IPS-NIHi7 (cell line): ENCODE data around the gene CUEDC2.
A peak's percentile ranks its signal among the peaks of the same experiment; 100 is the strongest.

Source experiments
- DNase-seq: peaks from one replicate; pipeline ENCODE4 v3.0.0; 2012; ENCODE audit warnings: mixed read lengths; ENCODE audit errors: extremely low spot score

Gene CUEDC2

DNA sequence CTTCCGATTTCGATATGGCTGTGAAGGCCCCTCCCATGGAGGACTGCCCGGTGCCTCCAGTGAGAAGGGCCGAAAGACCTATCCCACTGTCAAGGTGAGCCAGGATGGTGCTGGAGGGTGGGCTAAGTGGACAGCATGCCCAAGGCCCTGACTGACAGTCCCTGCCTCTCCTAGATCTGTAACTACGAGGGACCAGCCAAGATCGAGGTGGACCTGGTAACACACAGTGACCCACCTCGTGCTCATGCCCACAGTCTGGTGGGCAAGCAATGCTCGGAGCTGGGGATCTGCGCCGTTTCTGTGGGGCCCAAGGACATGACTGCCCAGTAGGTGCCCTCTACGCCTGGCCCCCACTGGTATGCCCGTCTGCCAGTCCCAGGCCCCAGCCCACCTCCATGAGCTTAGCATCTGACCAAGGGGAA, 35.6 kb downstream of the CUEDC2 start:
- DNase-seq = no peak

DNA sequence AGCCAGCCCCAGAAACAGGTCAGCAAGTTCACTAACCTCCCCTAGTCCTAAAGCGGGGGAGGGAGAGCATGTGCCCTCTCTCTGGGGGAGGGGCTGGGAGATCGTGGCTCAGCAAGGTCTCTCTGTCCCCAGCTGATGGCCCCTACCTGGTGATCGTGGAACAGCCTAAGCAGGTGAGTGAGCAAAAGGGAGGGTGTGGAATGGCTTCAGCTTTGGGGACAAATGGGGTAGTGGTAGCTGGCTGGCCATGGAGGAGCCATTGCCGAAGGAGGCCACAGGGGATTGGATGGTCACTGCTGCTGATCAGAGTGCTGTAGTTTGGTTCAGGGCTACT, 36.1 kb downstream of the CUEDC2 start:
- DNase-seq = no peak

DNA sequence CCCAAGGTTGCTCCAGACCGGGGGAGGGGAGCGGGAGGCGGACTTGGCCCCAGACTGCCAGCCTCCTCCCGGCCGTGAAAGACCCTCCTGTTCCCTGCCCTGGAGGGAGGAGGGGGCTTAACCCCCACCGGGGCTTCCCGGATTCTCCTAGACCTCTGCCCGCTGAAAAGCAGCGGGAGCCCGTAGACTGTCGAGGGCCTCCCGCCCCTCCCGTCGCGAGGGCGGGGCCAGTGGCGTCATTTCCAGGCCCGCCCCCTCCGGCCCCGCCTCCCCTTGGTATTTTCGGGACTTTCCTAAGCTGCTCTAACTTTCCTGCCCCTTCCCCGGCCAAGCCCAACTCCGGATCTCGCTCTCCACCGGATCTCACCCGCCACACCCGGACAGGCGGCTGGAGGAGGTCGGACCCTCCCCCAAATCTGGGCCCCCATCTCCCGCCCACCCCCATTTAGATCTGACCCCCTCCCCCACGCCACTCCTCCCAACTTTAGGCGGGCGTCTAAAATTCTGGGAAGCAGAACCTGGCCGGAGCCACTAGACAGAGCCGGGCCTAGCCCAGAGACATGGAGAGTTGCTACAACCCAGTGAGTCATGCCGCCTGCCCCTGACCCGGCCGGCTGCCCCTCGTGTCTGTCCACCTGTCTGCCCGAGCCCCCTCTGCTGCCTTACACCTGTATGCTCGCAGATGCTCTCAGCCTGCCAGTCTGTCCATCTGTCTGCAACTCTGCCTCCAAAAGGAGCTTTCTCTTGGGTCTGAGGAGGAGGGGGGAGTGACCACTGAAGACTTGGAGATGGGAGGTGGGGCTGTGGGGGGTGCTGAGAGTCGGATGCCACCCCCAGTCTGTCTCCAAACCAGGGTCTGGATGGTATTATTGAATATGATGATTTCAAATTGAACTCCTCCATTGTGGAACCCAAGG, 36.7 kb downstream of the CUEDC2 start, which contains the start of gene NFKB2:
TSS of gene NFKB2 (plus strand) at position 306 of the 917 bp plus-strand sequence. CDS start at position 561, 255 bp downstream.
- DNase-seq = peak; percentile 91

DNA sequence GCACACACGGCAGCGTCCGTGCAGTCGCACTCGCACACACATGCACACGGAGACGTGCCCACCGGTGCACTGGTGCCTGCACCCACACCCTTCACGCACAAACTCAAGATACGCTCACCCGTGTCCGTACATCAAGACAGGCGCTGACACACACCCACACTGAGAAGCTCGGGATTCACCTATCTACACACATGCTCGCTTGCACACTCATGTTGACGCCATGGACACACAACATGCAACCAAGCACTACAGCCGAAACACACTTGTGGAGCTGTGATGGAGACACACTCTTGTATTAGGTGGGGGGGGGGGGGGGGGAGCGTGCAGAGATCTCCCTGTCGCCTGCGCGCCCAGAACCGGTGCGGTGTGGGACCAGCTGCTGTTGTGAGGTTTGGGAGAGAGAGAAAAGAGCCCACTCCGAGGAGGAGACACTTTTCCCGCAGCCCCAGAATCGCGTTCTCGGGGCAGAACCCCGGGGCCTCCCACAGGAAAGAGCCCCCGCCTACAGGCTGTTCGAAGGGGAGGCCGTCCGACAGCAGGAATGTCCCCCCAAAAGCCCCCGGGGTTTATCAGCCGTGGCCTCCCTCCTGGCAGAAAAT, 37.5 kb downstream of the CUEDC2 start:
- no peak for DNase-seq

DNA sequence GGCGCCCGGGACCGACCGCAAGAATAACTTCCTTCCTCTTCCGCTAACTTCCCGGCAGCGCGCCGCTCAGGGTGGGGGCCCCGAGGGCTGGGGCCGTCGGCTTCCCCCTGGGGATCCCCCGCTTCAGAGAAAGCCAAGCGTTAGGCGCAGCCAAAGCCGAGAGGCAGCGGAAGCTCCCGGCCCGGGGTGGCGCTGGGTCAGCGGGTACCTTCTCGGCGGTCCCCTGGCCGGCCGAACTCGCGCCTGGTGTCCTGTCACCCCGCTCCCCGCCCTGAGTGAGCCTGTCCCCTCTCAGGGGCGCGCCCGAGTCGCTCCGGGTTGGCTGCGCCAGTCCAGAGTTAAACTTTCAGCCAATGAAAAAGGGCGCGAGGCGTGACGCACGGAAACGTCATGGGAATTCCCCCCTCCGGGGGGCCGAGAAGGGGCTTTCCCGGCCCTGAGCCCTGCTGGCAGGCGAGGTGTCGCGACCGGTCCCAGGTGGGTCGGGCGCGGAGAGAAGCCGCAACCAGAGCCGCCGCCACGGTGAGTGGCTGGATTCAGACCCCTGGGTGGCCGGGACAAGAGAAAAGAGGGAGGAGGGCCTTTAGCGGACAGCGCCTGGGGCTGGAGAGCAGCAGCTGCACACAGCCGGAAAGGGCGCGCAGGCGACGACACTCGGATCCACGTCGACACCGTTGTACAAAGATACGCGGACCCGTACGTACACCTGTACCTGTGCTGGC, 38.1 kb downstream of the CUEDC2 start:
- DNase-seq = peak; percentile 94

DNA sequence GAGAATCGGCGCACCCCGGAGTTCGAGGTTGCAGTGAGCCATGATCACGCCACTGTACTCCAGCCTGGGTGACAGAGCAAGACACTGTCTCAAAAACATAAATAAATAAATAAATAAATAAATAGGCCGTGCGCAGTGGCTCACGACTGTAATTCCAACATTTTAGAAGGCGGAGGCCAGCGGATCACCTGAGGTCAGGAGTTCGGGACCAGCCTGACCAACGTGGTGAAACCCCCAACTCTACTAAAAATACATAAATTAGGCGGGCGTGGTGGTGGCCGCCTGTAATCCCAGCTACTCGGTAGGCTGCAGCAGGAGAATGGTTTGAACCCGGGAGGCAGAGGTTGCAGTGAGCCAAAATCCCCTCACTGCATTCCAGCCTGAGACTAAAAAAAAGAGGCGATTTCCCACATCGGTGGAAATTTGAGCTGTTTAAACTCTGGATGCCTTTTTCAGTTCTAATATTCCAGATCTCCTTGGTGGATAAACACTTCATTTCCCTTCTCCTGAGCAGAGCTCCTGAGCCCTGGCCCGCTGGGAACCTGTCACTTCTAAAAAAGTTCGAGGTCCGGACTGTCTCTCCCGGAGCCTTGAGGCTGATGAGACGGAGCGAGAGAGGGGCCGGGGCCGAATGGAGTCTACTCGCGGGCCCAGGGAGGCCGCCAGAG, 38.8 kb downstream of the CUEDC2 start:
- peak; percentile 91 for DNase-seq

DNA sequence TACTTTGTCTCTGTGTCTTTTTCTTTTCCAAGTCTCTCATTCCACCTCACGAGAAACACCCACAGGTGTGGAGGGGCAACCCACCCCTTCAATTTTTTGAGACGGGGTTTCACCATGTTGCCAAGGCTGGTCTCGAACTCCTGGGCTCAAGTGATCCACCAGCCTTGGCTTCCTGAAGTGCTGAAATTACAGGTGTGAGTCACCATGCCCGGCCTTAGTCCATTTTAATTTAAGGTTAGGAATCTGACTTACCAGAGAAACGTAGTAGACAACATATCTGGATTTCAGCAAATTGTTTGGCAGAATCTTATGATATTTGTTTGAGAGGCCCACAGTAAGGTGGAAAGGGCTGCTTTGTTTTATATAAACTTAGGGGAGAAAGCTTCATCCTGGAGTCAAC, 40.1 kb downstream of the CUEDC2 start:
- no peak for DNase-seq

DNA sequence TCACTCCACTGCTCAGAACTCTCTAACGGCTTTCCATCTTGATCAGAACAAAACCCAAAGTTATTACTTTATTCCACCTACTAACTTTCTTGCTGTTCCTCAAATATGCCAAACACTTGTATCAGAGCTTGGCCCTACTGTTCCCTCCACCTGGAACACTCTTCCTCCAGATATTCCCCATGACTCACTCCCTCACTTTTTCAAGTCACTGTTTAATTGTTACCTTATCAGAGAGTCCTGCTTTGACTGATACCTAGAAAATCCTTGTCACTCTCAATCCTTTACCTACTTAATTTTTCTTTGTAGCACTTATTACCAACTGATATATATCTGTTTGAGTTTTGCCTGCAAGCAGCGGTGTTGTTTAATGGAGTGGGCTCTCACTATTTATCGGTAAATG, 42.5 kb downstream of the CUEDC2 start:
- no peak for DNase-seq

DNA sequence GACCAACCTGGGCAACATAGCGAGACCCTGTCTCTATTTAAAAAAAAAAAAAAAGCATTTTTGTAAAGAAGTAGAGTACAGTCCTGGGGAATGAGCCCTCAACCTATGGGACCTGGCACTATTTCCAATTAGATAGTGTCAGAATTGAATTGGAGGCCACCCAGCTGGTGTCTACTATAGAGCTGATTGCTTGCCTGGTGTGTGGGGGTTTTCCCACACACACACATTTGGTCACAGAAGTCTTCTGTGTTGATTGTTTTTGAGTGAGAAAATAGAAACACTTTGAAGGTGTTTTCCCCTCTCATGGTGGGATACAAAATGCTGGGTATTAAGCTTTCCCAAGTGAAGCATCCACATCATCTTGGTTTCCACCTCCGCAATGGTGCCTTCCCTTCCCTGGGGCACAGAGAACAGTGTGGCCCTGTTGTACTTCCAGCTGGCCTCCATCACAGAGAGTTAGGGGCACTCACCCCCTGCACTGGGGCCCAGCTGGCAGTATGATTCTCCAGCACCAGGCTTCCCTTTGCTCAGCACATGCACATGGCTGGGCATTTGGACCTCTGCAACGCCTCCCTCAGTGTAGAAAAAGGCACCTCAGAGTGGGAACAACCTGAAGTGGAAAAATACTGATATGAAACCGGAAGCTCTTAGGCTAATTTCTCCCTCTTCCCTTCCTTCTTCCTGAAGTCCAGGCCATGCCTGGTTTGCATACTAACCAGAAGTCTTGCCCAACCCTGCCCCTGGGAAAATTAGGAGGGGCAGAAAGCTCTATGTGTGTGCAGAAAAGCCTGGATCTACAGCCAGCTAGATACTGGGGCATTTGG, 47.6 kb downstream of the CUEDC2 start:
- no peak for DNase-seq

DNA sequence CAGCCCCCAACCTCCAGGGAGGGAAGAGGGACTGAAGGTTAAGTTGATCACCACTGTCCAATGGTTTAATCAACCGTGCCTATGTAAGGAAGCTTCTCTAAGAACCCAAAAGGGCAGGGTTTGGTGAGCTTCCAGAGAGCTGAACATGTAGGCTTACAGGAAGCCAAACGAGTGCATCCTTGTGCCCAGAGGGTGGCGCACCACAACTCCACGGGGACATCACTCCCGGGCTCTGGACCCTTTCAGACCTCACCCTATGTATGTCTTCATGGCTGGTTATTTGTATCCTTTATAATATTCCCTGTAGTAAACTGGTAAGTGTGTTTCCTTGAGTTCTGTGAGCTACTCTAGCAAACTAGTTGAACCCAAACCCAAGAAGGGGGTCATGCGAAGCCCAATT, 48.3 kb downstream of the CUEDC2 start:
- peak; percentile 67 for DNase-seq

DNA sequence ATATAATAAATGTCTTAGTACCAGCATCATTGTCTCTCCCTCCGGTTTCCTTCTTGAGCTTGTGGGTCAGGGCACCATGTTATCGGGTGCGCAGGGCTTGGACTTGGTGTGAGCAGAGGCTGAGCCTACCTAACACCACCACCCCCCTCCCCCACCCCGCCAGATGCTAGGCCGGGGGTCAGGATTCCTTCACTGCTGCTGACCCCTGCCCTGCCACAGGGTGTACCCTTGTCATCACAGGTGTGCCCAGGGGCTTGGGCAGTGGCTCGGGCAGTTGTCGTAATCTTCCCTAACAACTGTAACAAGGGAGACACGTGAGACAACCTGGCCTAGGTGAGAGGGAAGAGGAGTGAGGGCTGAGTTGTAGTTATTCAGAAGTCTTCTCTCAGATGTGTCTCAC, 49.5 kb downstream of the CUEDC2 start:
- no peak for DNase-seq

DNA sequence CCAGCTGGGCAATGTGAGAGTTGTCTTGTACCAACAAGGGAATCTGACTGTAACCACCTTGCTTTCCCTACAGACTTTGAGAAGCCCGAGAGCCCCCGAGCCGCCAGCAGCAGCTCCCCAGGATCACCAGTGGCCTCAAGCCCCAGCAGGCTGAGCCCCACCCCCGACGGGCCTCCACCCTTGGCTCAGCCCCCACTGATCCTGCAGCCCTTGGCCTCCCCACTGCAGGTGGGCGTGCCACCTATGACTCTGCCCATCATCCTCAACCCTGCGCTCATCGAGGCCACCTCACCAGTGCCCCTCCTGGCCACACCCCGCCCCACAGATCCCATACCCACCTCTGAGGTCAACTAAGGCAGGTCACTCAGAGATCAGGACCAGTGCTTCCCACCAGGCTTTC, 50.4 kb downstream of the CUEDC2 start:
- DNase-seq = no peak

DNA sequence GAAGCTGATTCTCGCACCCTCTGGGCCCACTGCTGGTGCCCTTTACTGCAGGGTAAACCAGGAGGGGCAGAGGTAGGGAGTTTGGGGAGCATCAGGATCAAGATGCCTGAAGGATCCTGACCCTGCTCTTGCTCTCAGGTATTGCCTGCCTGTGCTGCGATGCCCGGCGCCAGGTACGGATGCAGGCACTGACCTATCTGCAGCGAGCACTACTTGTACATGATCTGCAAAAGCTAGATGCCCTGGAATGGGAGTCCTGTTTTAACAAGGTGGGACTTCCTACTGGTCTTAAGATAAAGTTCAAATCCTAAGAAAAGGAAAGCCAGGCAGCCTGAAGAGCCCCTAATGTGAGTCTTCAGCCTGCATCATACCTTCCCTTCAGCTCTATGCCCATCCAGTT, 53.0 kb downstream of the CUEDC2 start:
- DNase-seq = no peak

DNA sequence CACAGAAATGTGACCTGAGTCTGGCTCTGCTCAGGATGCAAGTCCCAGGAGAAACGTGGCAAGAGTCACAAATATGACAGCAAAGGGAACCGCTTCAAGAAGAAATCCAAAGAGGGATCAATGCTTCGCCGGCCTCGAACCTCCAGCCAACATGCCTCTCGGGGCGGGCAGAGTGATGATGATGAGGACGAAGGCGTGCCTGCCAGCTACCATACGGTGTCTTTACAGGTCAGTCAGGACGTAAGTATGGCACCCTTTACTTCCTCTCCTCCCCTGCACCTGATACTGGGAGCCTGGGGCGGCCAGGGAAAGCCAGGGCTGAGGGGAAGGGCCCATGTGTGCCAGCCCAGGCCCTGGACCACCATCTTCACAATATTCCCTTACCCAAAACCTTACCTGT, 55.5 kb downstream of the CUEDC2 start:
- no peak for DNase-seq

DNA sequence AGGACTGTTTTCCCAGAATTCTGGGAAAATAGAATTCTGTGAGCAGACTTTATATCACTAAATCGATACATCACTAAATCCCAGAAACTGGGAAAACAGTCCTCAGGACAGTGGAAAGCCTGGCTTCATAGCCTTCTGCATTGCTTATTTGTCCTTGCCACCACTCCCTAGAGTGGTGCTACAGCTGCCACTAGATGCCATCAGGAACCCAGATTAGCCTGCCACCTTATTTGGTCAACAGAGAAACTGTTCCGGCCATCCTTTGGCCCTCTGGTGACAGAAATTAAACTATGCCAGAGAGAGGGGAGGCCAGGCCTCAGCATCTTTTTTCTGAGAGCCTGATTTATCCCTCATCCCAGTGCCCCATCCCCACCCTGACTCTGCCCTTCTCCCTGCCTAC, 56.5 kb downstream of the CUEDC2 start:
- no peak for DNase-seq

DNA sequence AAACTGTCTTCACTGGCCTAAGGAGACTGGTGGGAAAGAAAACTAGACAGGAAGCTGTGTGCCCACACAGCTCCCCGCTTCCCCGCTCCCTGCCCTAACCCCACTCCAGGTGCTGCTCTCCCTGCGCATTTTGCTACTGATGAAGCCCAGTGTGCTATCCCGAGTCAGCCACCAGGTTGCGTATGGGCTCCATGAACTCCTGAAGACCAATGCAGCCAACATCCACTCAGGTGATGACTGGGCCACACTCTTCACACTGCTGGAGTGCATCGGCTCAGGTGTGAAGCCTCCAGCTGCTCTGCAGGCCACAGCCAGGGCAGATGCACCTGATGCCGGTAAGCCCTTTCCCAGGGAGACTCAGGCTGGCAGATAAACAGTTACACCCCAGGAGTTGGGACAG, 57.1 kb downstream of the CUEDC2 start:
- peak; percentile 47 for DNase-seq
